Activated effector memory CD4-positive, alpha-beta T cell treated with anti-CD3 and anti-CD28 coated beads, Interleukin-2, amount 50 U/mL, for 16 hours (primary cell): ENCODE results near the gene CENPP.

ENCODE experiments used
- DNase-seq: peaks from one replicate; pipeline ENCODE4 v3.0.0-alpha.2; 2020

CENPP gene

GRCh38 chr9:92429836-92430235 lies 104.1 kb downstream of the CENPP start:
- no peak for DNase-seq

- no peak for DNase-seq
Observed at GRCh38 chr9:92432350-92432749, 106.6 kb downstream of the CENPP start.

GRCh38 chr9:92432972-92433548 lies 107.3 kb downstream of the CENPP start:
- no peak for DNase-seq

- no peak for DNase-seq
Observed at GRCh38 chr9:92435263-92435662, 109.5 kb downstream of the CENPP start.

GRCh38 chr9:92438900-92439526 lies 113.3 kb downstream of the CENPP start:
- DNase-seq, result no peak

- DNase-seq, result no peak
Observed at GRCh38 chr9:92439921-92440750, 114.4 kb downstream of the CENPP start.

GRCh38 chr9:92440751-92441046 lies 114.9 kb downstream of the CENPP start:
- no peak for DNase-seq

GRCh38 chr9:92444841-92445240 lies 119.1 kb downstream of the CENPP start:
- no peak for DNase-seq

- no peak for DNase-seq
Observed at GRCh38 chr9:92446536-92446935, 120.8 kb downstream of the CENPP start.

- no peak for DNase-seq
Observed at GRCh38 chr9:92455217-92455616, 129.5 kb downstream of the CENPP start.

- no peak for DNase-seq
Observed at GRCh38 chr9:92457576-92457975, 131.8 kb downstream of the CENPP start.

GRCh38 chr9:92463387-92463786 lies 137.6 kb downstream of the CENPP start:
- no peak for DNase-seq

GRCh38 chr9:92463984-92464383 lies 138.2 kb downstream of the CENPP start:
- DNase-seq, result no peak

GRCh38 chr9:92467041-92467440 lies 141.3 kb downstream of the CENPP start:
- no peak for DNase-seq

- no peak for DNase-seq
Observed at GRCh38 chr9:92467511-92467910, 141.8 kb downstream of the CENPP start.

- DNase-seq, result no peak
Observed at GRCh38 chr9:92468206-92468605, 142.5 kb downstream of the CENPP start.

GRCh38 chr9:92474587-92474986 lies 148.8 kb downstream of the CENPP start:
- no peak for DNase-seq

GRCh38 chr9:92476962-92477361 lies 151.2 kb downstream of the CENPP start:
- no peak for DNase-seq

GRCh38 chr9:92478783-92479182 lies 153.0 kb downstream of the CENPP start:
- no peak for DNase-seq

- no peak for DNase-seq
Observed at GRCh38 chr9:92479346-92479745, 153.6 kb downstream of the CENPP start.

- DNase-seq, result no peak
Observed at GRCh38 chr9:92480291-92480771, 154.6 kb downstream of the CENPP start.

- no peak for DNase-seq
Observed at GRCh38 chr9:92480986-92481633, 155.4 kb downstream of the CENPP start.

GRCh38 chr9:92482329-92482728 lies 156.6 kb downstream of the CENPP start, which contains the start of gene ASPN:
ASPN (minus strand) TSS chr9:92482506.
- DNase-seq, result no peak

- no peak for DNase-seq
Observed at GRCh38 chr9:92482805-92483204, 157.1 kb downstream of the CENPP start.
